ENCODE measurements around the gene CYTH2.
"Not testable (repeated sequence)": the region's sequence is repeated elsewhere in the genome, so short reads cannot be mapped to it uniquely, and the experiment has no call there.

The CYTH2 gene

GRCh38 chr19:48477067-48477685 lies 8.0 kb downstream of the CYTH2 start:
- DNase-seq (ENCODE audit: low read depth): no peak

DNA sequence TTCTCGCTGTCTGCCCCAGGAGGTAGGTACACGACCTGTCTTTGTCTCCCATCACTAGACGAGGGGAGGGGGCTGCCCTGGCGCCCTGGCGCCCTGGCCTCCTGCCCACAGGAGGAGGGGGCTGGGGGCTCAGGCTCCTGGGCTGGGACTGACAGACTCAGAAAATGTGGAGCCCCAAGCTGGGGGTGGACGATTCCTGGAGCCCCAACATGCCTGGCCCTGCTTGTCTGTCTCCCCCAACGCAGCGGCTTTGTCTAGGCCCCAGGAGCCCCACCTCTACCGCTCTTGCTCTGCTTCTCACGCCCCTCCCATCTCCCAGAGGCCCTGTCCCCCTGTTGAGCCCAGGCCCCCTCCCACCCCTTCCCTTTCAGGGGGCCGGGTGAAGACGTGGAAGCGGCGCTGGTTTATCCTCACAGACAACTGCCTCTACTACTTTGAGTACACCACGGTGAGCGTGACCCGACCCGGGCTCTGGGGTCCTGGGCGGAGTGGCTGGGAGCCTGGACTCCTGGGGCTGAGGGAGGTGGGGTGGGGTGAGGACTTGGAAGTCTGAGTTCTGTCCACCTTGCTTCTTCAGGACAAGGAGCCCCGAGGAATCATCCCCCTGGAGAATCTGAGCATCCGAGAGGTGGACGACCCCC lies 8.6 kb downstream of the CYTH2 start:
- DNase-seq (ENCODE audit: low read depth): no peak

DNA sequence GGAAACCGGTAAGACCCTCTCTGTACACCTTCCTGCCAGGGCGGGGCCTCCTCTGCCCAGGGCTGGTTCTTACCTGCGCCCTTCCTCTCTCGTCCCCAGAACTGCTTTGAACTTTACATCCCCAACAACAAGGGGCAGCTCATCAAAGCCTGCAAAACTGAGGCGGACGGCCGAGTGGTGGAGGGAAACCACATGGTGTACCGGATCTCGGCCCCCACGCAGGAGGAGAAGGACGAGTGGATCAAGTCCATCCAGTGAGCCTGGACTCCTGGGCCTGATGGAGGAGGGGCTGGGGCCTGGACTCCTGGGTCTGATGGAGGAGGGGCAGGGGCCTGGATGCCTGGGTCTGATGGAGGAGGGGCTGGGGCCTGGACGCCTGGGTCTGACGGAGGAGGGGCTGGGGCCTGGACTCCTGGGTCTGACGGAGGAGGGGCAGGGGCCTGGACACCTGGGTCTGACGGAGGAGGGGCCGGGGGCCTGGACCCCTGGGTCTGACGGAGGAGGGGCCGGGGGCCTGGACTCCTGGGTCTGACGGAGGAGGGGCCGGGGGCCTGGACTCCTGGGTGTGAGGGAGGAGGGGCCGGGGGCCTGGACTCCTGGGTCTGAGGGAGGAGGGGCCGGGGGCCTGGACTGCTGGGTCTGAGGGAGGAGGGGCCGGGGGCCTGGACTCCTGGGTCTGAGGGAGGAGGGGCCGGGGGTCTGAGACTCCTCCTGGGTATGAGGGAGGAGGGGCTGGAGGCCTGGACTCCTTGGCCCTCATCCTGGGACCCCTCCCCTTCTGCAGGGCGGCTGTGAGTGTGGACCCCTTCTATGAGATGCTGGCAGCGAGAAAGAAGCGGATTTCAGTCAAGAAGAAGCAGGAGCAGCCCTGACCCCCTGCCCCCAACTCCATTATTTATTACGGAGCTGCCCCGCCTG lies 9.4 kb downstream of the CYTH2 start:
- DNase-seq (ENCODE audit: low read depth): no peak

DNA sequence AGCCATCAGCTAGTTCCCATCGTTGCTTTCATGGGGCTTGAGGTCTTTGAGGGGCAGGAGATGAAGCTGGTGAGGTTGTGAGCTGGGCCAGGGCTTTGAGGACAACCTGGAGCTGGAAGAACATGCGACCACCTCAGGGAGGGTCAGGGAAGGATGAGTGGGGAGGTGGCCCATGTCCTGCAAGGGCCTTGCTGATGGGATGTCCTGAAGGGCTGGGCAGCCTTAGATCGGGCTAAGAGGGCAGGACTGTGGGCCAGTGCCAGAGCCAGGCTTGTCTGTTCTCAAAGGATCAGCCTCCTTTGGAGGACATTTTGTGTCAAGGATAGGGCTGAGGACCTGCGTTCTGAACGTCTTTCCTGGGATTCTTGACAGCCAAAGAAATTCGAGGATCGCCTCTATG lies 10.5 kb downstream of the CYTH2 start:
- DNase-seq (ENCODE audit: low read depth): no peak

DNA sequence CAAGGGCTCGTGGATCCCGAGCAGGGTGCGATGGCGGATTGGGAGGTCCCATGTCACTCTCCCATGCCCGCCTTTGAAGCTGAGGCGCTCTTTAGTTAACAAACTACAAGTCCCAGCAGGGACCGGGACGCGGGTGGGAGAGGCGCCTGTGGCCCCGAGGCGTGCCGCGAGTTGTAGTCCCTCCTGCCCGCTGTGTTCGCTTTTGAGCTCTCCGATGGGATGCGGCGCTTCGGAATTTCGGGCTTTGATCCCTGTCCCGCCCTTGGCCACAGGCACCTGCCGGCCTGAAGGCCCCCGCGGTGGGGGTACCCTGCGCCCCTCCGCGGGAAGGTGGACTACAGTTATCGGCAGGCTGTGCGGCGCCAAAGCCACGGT lies 11.0 kb downstream of the CYTH2 start:
- DNase-seq (ENCODE audit: low read depth): no peak

- no peak for DNase-seq (ENCODE audit: low read depth)
Observed at GRCh38 chr19:48480558-48481500, 11.7 kb downstream of the CYTH2 start.

DNA sequence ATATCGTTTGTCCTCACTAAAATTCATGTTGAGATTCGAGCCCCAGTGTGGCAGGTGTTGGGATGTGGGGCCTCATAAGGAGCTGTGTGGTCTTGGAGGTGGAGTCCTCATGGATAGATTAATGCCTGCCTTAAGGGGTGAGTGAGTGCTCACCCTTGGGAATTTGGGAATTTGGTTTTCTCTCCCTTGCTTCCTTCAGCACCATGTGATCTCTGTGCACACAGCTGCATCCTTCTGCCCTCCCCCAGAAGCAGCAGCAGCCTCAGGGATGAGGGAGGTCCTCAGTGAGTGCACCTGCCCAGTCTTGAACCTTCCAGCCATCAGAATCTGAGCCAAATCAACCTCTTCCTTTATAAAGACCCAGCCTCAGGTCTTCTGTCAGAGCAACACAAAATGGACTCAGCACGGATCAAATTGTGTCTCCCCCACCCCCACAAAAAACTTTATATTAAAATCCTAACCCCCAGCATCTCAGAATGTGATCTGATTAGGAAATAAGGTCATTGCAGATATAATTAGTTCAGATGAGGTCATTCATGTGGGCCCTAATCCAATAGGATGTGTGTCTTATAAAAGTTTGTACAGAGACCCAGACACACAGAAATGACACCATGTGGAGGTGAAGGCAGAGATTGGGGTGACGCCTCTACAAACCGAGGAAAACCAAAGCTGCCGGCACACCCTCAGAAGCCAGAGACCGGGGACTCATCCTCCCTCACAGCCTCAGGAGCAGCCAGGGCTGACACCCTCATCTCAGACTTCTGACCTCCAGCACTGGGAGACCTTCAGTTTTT lies 12.9 kb downstream of the CYTH2 start:
- no peak for DNase-seq (ENCODE audit: low read depth)

DNA sequence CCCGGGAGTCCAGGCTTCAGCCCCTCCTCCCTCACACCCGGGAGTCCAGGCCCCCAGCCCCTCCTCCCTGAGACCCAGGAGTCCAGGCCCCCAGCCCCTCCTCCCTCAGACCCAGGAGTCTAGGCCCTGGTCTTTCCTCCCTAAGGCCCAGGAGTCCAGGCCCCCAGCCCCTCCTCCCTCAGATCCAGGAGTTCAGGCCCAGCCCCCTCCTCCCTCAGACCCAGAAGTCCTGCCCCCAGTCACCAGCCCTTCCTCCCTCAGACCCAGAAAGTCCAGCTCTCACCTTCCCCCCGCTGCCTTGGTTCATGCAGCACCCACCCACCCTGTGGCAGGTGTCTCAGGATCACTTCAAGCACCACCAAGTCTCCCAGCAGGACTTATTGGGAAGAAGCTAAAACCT lies 14.1 kb downstream of the CYTH2 start:
- no peak for DNase-seq (ENCODE audit: low read depth)

DNA sequence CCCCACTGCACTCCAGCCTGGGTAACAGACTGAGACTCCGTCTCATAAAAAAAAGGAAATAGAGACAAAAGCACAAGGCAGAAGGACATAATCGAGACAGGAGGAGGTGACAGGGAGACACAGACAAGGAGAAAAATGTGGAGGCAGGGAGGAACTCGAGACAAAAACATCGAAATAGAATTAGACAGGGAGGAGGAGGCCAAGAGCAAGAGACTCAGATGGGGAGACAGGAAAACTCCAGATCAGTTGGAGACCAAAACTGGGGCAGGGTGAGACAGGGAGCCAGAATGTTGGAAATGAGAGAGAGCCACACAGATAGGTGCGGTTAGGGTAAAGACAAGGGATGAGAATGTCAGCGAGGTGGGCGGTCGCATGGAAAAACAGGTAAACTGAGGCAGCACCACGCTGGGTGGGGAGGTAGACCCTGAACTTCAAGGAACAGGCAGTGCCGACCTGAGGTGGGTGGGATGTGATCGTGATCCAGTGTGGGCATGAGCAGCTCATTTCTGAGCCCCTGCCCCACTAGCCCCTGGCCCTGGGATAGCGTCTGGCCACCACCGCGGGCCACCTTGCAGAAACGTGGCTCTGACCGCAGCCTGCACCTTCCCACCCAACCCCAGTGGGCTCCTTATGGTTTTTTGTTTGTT lies 15.2 kb downstream of the CYTH2 start:
- DNase-seq (ENCODE audit: low read depth): no peak

GRCh38 chr19:48484931-48485612 lies 15.9 kb downstream of the CYTH2 start:
- DNase-seq (ENCODE audit: low read depth): no peak

DNA sequence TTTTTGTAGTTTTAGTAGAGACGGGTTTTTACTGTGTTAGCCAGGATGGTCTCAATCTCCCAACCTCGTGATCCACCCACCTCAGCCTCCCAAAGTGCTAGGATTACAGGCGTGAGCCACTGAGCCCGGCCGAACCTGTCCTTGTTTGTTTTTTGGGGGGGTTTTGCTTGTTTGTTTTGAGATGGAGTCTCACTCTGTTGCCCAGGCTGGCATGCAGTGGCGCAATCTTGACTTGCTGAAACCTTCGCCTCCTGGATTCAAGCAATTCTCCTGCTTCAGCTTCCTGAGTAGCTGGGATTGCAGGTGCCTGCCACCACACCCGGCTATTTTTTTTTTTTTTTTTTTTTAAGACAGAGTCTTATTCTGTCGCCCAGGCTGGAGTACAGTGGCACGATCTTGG lies 17.5 kb downstream of the CYTH2 start:
- DNase-seq (ENCODE audit: low read depth): not testable (repeated sequence)

- no peak for DNase-seq (ENCODE audit: low read depth)
Observed at GRCh38 chr19:48487544-48487943, 18.4 kb downstream of the CYTH2 start.

DNA sequence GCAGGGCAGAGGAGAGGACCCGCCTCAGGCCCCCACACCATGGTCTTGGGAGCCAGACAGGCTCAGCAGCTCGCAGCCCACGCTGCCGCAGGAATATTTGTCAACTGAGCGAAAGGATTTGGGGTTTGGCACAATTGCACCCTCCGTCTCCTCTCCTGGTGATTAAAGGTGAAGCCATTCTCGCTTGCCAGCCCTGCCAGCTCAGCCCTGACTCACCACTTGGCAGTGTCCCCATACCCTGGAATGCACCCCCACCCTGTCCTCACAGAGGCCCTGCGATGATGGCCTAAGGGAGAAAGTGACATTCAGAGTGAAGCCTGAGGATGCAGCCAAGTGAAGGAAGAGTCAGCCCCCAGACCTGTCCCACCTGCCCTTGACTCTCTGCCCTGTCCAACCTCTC lies 18.8 kb downstream of the CYTH2 start:
- no peak for DNase-seq (ENCODE audit: low read depth)

DNA sequence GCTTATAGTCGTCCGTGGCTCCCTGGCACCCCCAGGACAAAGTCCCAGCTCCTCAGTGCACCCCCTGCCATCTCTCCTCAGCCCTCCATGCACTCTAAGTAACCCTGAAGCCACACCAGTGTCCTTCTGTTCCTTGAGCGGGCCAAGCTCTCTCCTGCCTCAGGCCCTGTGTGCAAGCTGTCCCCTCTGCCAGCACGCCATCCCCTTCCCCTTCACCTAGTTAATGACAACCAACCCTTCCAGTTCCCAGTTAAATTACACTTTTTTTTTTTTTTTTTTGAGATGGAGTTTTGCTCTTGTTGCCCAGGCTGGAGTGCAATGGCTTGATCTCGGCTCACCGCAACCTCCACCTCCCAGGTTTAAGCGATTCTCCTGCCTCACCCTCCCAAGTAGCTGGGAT lies 19.3 kb downstream of the CYTH2 start:
- not testable (repeated sequence) for DNase-seq (ENCODE audit: low read depth)

GRCh38 chr19:48489608-48490216 lies 20.5 kb downstream of the CYTH2 start:
- DNase-seq (ENCODE audit: low read depth): no peak

DNA sequence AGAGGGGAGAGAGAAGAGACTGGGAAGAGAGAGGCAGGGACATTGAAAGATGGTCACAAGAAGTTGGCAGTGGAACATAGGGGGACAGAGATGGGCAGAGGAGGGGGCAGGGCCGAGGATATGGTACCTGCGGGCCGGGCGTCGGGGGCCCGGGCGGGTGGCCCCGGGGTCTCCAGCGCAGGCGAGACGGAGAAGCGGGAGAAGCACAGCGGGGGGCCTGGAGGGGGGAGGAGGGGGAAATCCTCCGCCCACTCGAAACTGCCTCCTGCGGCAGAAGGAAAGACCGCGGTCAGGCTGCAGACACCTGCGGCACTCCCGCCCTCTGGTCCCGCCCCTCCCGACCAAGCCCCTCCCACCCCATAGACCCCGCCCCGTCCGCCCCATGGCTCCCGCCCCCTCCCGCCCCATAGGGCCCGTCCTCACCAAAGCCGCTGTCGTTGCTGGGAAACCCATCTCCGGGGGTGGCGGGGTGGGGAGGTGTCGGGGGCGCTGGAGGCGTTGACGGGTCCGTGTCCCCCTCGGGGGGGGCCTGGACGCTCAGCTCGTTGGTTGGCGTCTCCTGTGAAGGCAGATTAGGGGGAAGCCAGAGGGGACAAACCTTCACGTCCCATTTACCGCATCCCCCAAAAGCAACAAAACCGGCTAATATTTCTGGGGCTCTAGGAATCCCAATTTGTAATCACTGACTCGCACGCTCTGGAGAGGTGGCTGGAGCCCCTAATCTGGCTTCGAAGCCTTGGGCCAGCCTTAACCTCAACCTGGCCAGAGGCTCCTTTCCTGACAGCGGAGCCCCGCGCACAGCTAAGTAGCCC lies 22.0 kb downstream of the CYTH2 start:
- DNase-seq (ENCODE audit: low read depth): no peak

DNA sequence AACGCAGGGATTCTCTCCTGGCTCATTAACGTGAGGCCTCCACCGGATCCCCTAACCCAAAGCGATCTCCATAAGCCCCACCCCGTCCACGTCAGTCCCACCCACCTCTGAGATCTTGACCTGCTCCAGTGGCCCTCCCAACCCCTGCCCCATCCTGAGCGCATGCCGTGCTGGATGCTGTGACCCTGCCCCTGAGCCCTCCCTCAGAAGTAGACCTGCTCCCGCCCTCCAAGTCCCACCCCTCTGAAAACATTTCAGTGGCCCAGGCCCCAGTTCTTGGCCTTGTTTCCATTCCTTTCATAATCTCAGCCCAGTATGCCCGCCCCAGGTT lies 22.6 kb downstream of the CYTH2 start:
- DNase-seq (ENCODE audit: low read depth): no peak

GRCh38 chr19:48492925-48493717 lies 24.0 kb downstream of the CYTH2 start:
- DNase-seq (ENCODE audit: low read depth): peak; percentile 93

Data from stromal cell of bone marrow (primary cell).